GM23248 (cell line): ENCODE measurements around the gene UNC119. TPM values are rescaled to one million over a fixed set of nuclear protein-coding genes. Genes with fewer than 3 reads are reported as not detected.
A peak's percentile ranks its signal among the peaks of the same experiment; 100 is the strongest.

Experiments
- DNase-seq: peaks from one replicate; pipeline ENCODE4 v3.0.0-alpha.2; 2015
- H2AFZ ChIP-seq: fragments of 200-600 bp; sonication (generic); 2 replicates; pipeline ENCODE4 v1.6.1; 2016; ENCODE audit warnings: antibody characterized with exemption
- H3F3A ChIP-seq: fragments of 200-600 bp; sonication (generic); 2 replicates; pipeline ENCODE4 v1.6.1; 2016; ENCODE audit warnings: mild to moderate bottlenecking, antibody characterized with exemption, mixed run types; ENCODE audit not compliant: insufficient read depth
- H3K27ac ChIP-seq: fragments of 200-600 bp; sonication (generic); 2 replicates; pipeline ENCODE4 v1.5.1; 2016; ENCODE audit warnings: mild to moderate bottlenecking
- H3K27me3 ChIP-seq: fragments of 200-600 bp; sonication (generic); replicated peaks from 2 replicates; pipeline ENCODE4 v1.6.1; 2016; ENCODE audit warnings: mild to moderate bottlenecking; ENCODE audit not compliant: insufficient read depth
- H3K36me3 ChIP-seq: fragments of 200-600 bp; sonication (generic); 2 replicates; pipeline ENCODE4 v1.6.1; 2016; ENCODE audit warnings: low read depth, mild to moderate bottlenecking
- H3K4me1 ChIP-seq: fragments of 200-600 bp; sonication (generic); 2 replicates; pipeline ENCODE4 v1.6.1; 2016; ENCODE audit warnings: mild to moderate bottlenecking; ENCODE audit not compliant: insufficient read depth
- H3K4me2 ChIP-seq: fragments of 200-600 bp; sonication (generic); one replicate; pipeline ENCODE4 v1.6.1; 2016; ENCODE audit warnings: mild to moderate bottlenecking; ENCODE audit not compliant: unreplicated experiment
- H3K4me3 ChIP-seq: fragments of 200-600 bp; sonication (generic); 2 replicates; pipeline ENCODE4 v1.5.1; 2016; ENCODE audit warnings: mild to moderate bottlenecking
- H3K79me2 ChIP-seq: fragments of 200-600 bp; sonication (generic); 2 replicates; pipeline ENCODE4 v1.6.1; 2016; ENCODE audit warnings: mild to moderate bottlenecking; ENCODE audit not compliant: insufficient read depth
- H3K9ac ChIP-seq: fragments of 200-600 bp; sonication (generic); 2 replicates; pipeline ENCODE4 v1.6.1; 2016; ENCODE audit warnings: mild to moderate bottlenecking
- H3K9me2 ChIP-seq: fragments of 200-600 bp; sonication (generic); 2 replicates; pipeline ENCODE4 v1.6.1; 2016; ENCODE audit warnings: mixed run types, mild to moderate bottlenecking, moderate library complexity; ENCODE audit not compliant: insufficient read depth
- H3K9me3 ChIP-seq: fragments of 200-600 bp; sonication (generic); one replicate; pipeline ENCODE4 v1.6.1; 2017; ENCODE audit warnings: low read depth
- H4K20me1 ChIP-seq: fragments of 200-600 bp; sonication (generic); 2 replicates; pipeline ENCODE4 v1.6.0; 2016; ENCODE audit not compliant: insufficient read depth
- EZH2 ChIP-seq: fragments of 200-600 bp; sonication (generic); IDR thresholded peaks from 2 replicates; pipeline ENCODE4 v1.6.1; 2018; ENCODE audit warnings: antibody characterized with exemption, mild to moderate bottlenecking; ENCODE audit not compliant: insufficient read depth, poor library complexity, severe bottlenecking
- EZH2phosphoT487 ChIP-seq: fragments of 200-600 bp; sonication (generic); IDR thresholded peaks from 2 replicates; pipeline ENCODE4 v1.6.1; 2018; ENCODE audit warnings: antibody characterized with exemption, moderate library complexity, mild to moderate bottlenecking, low read depth; ENCODE audit not compliant: insufficient read depth
- WGBS, 2 experiments: methylation state at CpG; one replicate each; pipeline ENCODE4 v1.1.6; 2015 to 2017; ENCODE audit warnings: low lambda C conversion rate in 2 of 2, low coverage in 1 of 2; ENCODE audit errors: missing lambda C conversion rate in 2 of 2; 5-methylcytosine and 5-hydroxymethylcytosine counted together
- in situ Hi-C: fragments of 300-500 bp; cut with MboI; formaldehyde crosslinking; loops from 2 replicates; pipeline ENCODE4 v1.15.0; 2020
- polyA plus RNA-seq: library from polyadenylated mRNA; unstranded; fragments of >200 nt; fragmentation: Nextera tagmentation; extraction: Ambion mirVana; gene quantifications from 2 replicates; pipeline ENCODE4 v1.2.1, GENCODE V29; 2016
- total RNA-seq: library from RNA; depleted of rRNA; stranded (reverse); fragments of >200 nt; shearing (Covaris generic); gene quantifications from 2 replicates; pipeline ENCODE4 v1.2.3, GENCODE V29; 2014

Gene UNC119
- total and polyA plus RNA-seq, 2 experiments from 2014 or later = 29.4 to 50.9 TPM

DNA sequence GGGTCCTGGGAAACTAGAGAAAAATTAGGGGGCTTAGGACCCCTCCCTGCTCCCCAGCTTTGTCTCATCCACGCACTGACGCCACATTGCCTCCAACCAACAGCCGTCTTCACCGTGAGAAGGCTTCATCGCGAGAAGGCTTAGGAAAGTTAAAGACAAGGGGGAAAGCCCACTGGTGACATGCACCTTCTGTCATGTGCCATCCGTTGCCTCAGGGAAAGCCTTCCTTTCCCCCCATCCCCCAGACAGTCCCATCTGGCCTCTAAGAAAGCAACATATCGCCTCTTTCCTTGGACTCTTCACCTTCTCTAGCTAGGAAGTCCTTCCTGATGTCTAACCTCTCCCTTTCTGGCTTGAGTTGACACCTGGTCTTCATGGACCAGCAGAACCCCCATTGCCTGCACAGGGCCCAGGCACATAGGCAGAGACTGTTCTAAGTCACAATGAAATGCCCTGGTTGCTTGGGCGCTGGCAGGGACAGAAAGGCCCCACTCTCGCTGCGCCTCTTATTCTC, 44.2 kb downstream of the UNC119 start:
- H3K27me3 ChIP-seq = peaks cover 49% of the 10 kb centered on the region
- in situ Hi-C loops = no loop called here
- no peaks in the 10 kb centered on the region for H3K9me3 ChIP-seq
- no peak overlapping the region for H3K9ac ChIP-seq
- TF ChIP-seq EZH2 (no peak), EZH2phosphoT487 (no peak)
- no peaks in the 10 kb centered on the region for H3F3A ChIP-seq
- H4K20me1 ChIP-seq = no peaks in the 10 kb centered on the region
- no peak overlapping the region for H3K4me2 ChIP-seq
- H3K9me2 ChIP-seq = no peaks in the 10 kb centered on the region
- no peaks in the 10 kb centered on the region for H3K4me1 ChIP-seq
- no peak overlapping the region for H2AFZ ChIP-seq
- DNase-seq = no peak
- no peaks in the 10 kb centered on the region for H3K79me2 ChIP-seq
- no peak overlapping the region for H3K4me3 ChIP-seq
- H3K36me3 ChIP-seq = no peaks in the 10 kb centered on the region
- WGBS, 2 experiments = 27 to 28% methylated on average over 11 of the region's 11 CpGs
- no peak overlapping the region for H3K27ac ChIP-seq

DNA sequence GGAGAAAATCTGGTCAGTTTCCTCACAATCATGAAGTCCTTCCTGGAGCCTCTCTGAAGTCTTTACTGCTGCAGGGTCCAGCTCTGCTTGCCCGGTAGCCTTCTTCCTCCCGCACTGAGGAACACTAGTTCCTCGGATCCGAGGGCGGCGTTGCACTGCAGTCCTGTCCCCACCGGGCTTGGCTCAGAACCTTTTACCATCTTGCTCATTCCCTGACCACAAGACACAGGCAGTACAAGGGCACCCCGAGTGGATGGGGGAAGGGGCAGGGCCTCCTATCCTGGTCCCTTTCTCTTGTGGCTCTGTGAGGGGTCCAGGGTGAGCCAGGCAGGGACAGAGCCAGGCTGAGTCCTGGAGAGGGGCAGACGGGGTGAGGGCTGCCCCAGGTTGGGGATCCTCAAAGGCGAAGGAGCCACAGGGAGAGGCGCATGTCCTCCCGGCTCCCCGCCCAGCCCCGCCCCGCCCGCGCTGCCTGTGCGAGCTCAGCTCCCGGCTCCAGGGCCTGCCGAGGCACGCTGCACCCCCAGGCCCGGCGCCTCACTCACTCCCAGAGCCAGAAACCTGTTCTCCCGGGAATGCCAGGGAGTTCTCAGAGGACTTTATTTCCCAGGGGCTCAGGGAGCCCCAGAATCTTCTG, 44.7 kb downstream of the UNC119 start:
- Histone ChIP-seq H3K4me2 (no peak overlapping the region), H3K36me3 (no peaks in the 10 kb centered on the region), H3K9me3 (no peaks in the 10 kb centered on the region), H3K79me2 (no peaks in the 10 kb centered on the region), H3K4me1 (no peaks in the 10 kb centered on the region), H3K4me3 (no peak overlapping the region), H3K27me3 (peaks cover 49% of the 10 kb centered on the region), H2AFZ (no peak overlapping the region), H3K9me2 (no peaks in the 10 kb centered on the region), H3K27ac (no peak overlapping the region), H3K9ac (no peak overlapping the region), H4K20me1 (no peaks in the 10 kb centered on the region), H3F3A (no peaks in the 10 kb centered on the region)
- in situ Hi-C loops = no loop called here
- TF ChIP-seq EZH2 (peak; percentile 42), EZH2phosphoT487 (no peak)
- DNase-seq = peak; percentile 47
- 15 to 27% methylated on average over 14 to 22 of the region's 24 CpGs for WGBS, 2 experiments

DNA sequence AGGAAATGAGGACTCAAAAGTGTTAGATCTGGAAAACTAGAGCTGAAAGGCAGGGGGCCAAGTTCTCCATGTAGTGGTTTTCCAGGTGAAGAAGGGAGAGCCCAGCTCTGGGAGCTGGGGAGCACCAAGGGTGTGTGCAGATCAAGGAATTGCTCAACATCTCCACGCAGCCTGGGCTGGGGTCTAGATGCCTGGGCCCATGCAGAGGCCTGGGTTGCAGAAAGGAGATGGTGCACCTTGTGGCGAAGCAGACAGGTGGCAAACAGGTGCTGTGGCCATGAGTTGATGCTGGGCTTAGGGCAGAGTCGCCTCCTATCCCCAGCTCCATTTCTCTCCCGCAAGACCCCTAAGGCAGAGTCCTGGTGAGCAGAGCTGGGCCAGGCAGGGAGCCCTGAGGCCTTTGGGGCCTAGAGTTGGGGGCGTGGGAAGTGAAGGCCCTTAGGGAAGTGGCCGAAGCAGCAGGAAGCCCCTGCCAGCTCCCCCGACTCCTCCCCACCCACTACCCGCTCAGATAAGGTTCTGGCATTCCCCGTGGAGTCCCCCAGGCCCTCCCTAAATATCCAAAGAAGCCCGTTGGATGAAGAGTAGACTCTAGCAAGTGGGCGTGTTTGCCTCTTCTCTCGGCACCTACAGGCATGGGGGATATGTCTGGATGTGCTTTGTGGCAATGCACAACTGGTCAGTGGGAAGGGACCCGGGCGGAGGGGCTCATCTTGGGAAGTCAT, 45.5 kb downstream of the UNC119 start:
- in situ Hi-C loops = no loop called here
- Histone ChIP-seq H3K9ac (no peak overlapping the region), H4K20me1 (no peaks in the 10 kb centered on the region), H3K27me3 (peaks cover 47% of the 10 kb centered on the region), H3K27ac (no peak overlapping the region), H3F3A (no peaks in the 10 kb centered on the region), H3K4me2 (no peak overlapping the region), H3K9me2 (no peaks in the 10 kb centered on the region), H3K79me2 (no peaks in the 10 kb centered on the region), H3K4me3 (no peak overlapping the region), H3K9me3 (no peaks in the 10 kb centered on the region), H3K36me3 (no peaks in the 10 kb centered on the region), H2AFZ (no peak overlapping the region), H3K4me1 (no peaks in the 10 kb centered on the region)
- WGBS, 2 experiments = 69% methylated on average over 12 to 14 of the region's 14 CpGs
- TF ChIP-seq EZH2phosphoT487 (no peak), EZH2 (no peak)
- no peak for DNase-seq

DNA sequence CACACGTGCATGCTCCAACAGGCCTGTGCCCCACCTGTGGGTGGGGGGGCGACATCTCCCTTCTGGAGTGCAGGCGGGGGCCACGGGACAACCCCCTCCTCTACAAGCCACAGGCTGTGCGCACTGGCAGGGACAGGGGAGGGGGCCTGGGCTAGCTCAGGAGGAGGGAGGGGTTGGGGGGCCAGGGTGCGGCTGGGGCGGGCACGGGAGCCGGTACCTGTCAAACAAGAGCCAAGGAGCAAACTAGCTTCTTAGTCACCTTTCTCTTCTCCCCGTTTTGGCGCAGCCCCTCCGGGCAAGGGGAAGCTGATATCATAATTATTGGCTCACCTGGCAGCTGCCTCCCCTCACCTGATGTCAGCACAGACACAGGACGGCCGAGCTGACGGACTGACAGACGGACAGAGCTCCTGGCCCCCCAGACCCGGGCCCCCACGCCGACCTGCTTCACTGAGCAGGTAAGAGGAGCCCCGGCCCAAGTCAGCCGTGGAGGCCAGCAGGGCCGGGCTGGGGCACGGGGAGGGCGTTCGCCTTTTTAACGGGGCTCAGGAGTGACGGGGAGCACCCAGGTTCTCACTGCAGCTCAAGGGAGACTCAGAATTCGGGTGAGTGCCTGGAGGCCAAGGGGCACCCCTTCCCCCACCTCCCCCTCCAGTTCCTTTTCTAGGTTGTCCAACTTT, 46.3 kb downstream of the UNC119 start, which contains the start of gene FOXN1:
TSS of gene FOXN1 (plus strand) at position 363 of the 680 bp plus-strand sequence. CDS start 17,622 bp downstream, outside the sequence.
- H3K27me3 ChIP-seq = peaks cover 39% of the 10 kb centered on the region

More for the DNA sequence above, 46.3 kb downstream of the UNC119 start, which contains the start of gene FOXN1:
- no peak within 1 kb of the TSS for H3K4me3 ChIP-seq
- no peak for TF ChIP-seq EZH2phosphoT487
- no peak for TF ChIP-seq EZH2
- H3K9me2 ChIP-seq = no peaks in the 10 kb centered on the region
- H3K4me2 ChIP-seq = no peak within 1 kb of the TSS
- no peak within 1 kb of the TSS for H3K27ac ChIP-seq
- no peaks in the 10 kb centered on the region for H4K20me1 ChIP-seq
- H2AFZ ChIP-seq = no peak within 1 kb of the TSS
- DNase-seq = no peak
- no peaks in the 10 kb centered on the region for H3K36me3 ChIP-seq
- no peaks in the 10 kb centered on the region for H3K9me3 ChIP-seq
- no peak within 1 kb of the TSS for H3K9ac ChIP-seq
- in situ Hi-C loops = no loop called here
- no peaks in the 10 kb centered on the region for H3K79me2 ChIP-seq
- WGBS, 2 experiments = 42 to 43% methylated on average over 25 to 28 of the region's 28 CpGs
- H3F3A ChIP-seq = no peaks in the 10 kb centered on the region
- H3K4me1 ChIP-seq = no peaks in the 10 kb centered on the region
